Aorta (tissue), 5 donors: ENCODE results near the gene RCSD1. TPM values are rescaled to one million over a fixed set of nuclear protein-coding genes. Genes with fewer than 3 reads are reported as not detected.
"Not testable (repeated sequence)": the region's sequence is repeated elsewhere in the genome, so short reads cannot be mapped to it uniquely, and the experiment has no call there.

Experiments used
- ATAC-seq: fragments of 200-7000 bp; cut with Tn5 transposase; one replicate; pipeline ENCODE4 v1.9.1; 2022; ENCODE audit warnings: moderate library complexity; ENCODE audit not compliant: low FRiP score
- DNase-seq, 2 donors: peaks; one replicate each; pipeline ENCODE4 v3.0.0-alpha.2; 2020
- H3K27ac ChIP-seq, 2 donors: one replicate each; pipeline ENCODE4 v1.5.1; 2013; ENCODE audit warnings: low read length in 2 of 2, mild to moderate bottlenecking in 2 of 2, moderate library complexity in 2 of 2, control low read depth in 1 of 2, inconsistent platforms in 1 of 2, low read depth in 1 of 2
- H3K27me3 ChIP-seq, 2 donors: one replicate each; pipeline ENCODE4 v1.6.1; 2013; ENCODE audit warnings: control low read depth in 1 of 2, low read length in 1 of 2, mild to moderate bottlenecking in 1 of 2, moderate library complexity in 1 of 2; ENCODE audit not compliant: insufficient read depth in 2 of 2, control insufficient read depth in 1 of 2
- H3K36me3 ChIP-seq, 2 donors: one replicate each; pipeline ENCODE4 v1.6.1; 2013; ENCODE audit warnings: control low read depth in 1 of 2, low read length in 1 of 2, mild to moderate bottlenecking in 1 of 2; ENCODE audit not compliant: insufficient read depth in 2 of 2, control insufficient read depth in 1 of 2
- H3K4me1 ChIP-seq, 2 donors: one replicate each; pipeline ENCODE4 v1.6.1; 2013; ENCODE audit warnings: low read length in 2 of 2, control low read depth in 1 of 2, mild to moderate bottlenecking in 1 of 2, moderate library complexity in 1 of 2; ENCODE audit not compliant: insufficient read depth in 2 of 2, control insufficient read depth in 1 of 2
- H3K4me3 ChIP-seq, 2 donors: one replicate each; pipeline ENCODE4 v1.5.1; 2013; ENCODE audit warnings: low read length in 2 of 2, control low read depth in 1 of 2, mild to moderate bottlenecking in 1 of 2
- H3K9me3 ChIP-seq: one replicate; pipeline ENCODE4 v1.6.1; 2013; ENCODE audit warnings: mild to moderate bottlenecking, low read length; ENCODE audit not compliant: control insufficient read depth
- WGBS, 2 donors: extraction: QIAGEN DNeasy Blood & Tissue Kit; methylation state at CpG; one replicate each; pipeline ENCODE4 v1.1.7; 2013; 5-methylcytosine and 5-hydroxymethylcytosine counted together
- intact Hi-C, 2 donors: fragments of 100-400 bp; cut with DNase I; formaldehyde crosslinking; loops; one replicate each; pipeline versions ENCODE4 v1.14.2 to v1.15.0; 2022
- polyA plus RNA-seq, 2 donors: library from polyadenylated mRNA; stranded (reverse); fragments of 200-250 nt; gene quantifications; one replicate each; pipeline ENCODE4 v1.2.3, GENCODE V29; 2013
- total RNA-seq, 2 donors: library from RNA; stranded (reverse); fragmentation: NEBNext Ultra II Directional; extraction: Animal tissue kit (Norgen Biotek cat#: 25700); gene quantifications; one replicate each; pipeline ENCODE4 v1.2.1, GENCODE V29; 2021
- donor health status: healthy with polysubstance abuse.
- donor health status: Bipolar disorder and iron deficiency.
- donor health status: DM: no; HTN: no; CAD: no.
- donor health status: DM: no; HTN: no; CAD: no.
- donor health status: DM: yes; HTN: yes; CAD: no.

The RCSD1 gene
- total and polyA plus RNA-seq, 4 donors: 8.7 to 17.9 (median 10.5) TPM

DNA sequence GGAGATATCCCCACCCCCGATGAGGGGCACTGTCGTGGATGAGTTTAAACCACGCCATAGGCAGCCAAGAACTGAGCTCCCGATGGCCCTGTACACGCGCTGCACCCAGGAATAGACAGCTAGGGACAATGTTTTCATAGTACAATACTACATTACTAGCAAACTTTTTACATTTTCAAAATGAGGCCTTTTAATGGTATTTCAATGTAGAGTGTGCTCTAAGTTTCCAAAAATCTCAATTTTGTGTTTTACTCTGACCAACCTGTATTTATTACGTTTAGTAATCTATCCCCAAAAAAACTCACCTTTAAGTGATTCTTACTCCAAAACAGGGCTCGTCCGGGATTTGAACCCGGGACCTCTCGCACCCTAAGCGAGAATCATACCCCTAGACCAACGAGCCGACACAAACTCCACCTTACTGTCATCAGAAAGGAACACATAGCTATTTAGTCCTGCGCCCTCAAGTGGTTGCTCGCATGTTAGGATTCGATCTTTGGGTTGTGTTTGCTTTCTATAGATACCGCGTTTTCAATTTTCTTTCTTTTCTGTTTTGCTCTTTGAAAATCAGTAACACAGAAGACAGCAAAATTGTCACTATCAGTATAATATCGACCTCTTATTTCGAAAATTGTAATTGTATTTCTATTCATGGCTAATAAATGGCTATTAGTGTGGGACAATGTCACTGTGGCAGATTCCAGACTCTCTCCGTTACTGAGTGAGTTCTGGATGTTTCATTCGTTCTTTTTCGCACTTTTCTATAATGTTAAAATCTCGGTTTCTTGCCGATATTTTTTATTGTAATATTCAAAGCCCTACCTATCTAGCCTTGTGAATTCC is 85.3 kb downstream of the RCSD1 start:
- 0% methylated on average over 26 of the region's 26 CpGs for WGBS, 2 donors
- Histone ChIP-seq H3K4me3 (peak overlapping the region; percentile 59 to 92), H3K4me1 (no peaks in the 10 kb centered on the region), H3K27ac (peak overlapping the region in 1 of 2 donors; percentile 55), H3K36me3 (no peaks in the 10 kb centered on the region), H3K9me3 (no peaks in the 10 kb centered on the region), H3K27me3 (no peaks in the 10 kb centered on the region)
- DNase-seq (peak; percentile 85 to 91), ATAC-seq (peak; percentile 90)
- intact Hi-C loops: loop anchor here (5.0 to 10.0 kb wide), 3 partner anchors 219 to 369 kb away; partner anchors contain the start of genes DCAF6 (in 2 of the 2) and MPC2 (in 2 of the 2)

DNA sequence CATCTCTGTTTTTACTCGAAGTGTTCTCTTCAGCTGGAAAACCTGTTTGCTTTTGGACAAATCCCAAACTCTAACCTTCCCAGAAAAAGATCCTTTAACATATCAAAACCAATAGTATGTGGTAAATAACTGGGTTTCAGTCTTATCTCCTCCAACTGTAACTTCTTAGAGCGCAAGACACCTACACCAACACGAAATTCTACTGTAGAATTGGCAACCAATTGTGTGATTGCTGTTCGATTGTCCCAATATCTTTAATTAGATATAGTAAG is 85.9 kb downstream of the RCSD1 start:
- DNase-seq (no peak), ATAC-seq (no peak)
- no peak overlapping the region for H3K27ac ChIP-seq
- H3K36me3 ChIP-seq: no peaks in the 10 kb centered on the region
- H3K4me3 ChIP-seq: peak overlapping the region; percentile 59 to 92
- H3K27me3 ChIP-seq: no peaks in the 10 kb centered on the region
- WGBS, 2 donors: 2 to 3% methylated on average over 4 of the region's 4 CpGs
- no peaks in the 10 kb centered on the region for H3K9me3 ChIP-seq
- intact Hi-C loops: loop anchor here (5.0 to 10.0 kb wide), 3 partner anchors 219 to 369 kb away; partner anchors contain the start of genes DCAF6 (in 2 of the 2) and MPC2 (in 2 of the 2)
- H3K4me1 ChIP-seq: no peaks in the 10 kb centered on the region

DNA sequence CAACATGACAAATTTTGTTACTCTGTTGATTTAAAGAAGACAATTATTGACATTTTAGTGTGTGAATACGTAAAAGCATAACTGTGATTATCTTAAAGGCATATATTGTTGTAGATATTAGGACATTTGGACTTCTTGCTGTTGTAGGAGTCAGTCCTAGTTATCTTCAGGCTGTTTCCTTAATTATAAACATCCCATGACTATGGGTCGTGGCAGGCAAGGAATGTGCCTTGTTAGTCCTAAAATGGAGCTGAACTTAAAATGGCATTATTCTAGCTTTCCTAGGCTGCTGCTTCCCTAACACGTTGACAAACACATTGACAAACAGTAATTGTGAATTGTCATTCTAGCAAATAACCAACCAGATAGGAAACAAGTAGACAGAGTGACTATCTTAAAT is 87.3 kb downstream of the RCSD1 start:
- Histone ChIP-seq H3K36me3 (no peaks in the 10 kb centered on the region), H3K27ac (no peak overlapping the region), H3K9me3 (no peaks in the 10 kb centered on the region), H3K4me1 (no peaks in the 10 kb centered on the region), H3K27me3 (no peaks in the 10 kb centered on the region), H3K4me3 (no peak overlapping the region)
- DNase-seq: no peak
- 62 to 63% methylated on average over 3 of the region's 3 CpGs for WGBS, 2 donors
- no peak for ATAC-seq
- intact Hi-C loops: loop anchor here (5.0 to 10.0 kb wide), 3 partner anchors 217 to 367 kb away; partner anchors contain the start of genes DCAF6 (in 2 of the 2) and MPC2 (in 2 of the 2)

DNA sequence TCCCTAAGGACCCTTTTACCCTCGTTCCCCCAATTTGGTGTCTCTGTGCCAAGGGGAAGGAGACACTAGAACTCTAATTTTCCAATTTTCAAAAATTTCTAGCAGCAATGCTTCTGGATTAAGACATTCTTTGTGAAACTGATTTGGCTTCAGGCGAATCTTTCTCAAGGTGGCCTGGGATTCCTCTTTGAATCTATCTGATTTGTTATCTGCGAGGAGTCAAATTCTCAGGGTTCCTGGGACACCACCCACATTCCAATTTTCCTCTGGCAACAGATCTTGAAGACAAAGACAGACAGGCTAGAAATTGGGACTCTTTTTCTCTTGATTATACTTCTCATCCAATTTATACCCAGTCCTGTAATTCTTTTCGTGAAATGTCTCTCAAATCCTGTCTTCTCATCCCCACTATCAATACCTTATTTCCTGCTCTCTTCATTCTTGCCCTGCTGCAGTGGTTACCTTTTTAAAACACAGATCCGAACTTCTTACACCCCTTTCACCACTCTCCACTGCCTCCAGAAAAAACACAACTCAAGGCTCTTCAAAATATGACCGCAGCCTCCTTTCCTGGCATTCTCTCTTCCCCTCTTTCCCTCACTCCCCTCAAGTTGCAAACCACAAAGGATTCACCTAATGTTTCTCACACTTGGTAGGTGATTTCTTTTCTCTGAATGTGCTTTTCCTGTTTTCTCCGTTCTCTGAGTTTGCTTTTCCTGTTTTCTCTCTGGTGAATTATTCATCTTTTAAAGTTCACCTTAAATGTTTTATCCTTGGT is 89.1 kb downstream of the RCSD1 start:
- DNase-seq: no peak
- Histone ChIP-seq H3K27me3 (no peaks in the 10 kb centered on the region), H3K4me3 (no peak overlapping the region), H3K4me1 (peaks cover 2 to 5% of the 10 kb centered on the region in 2 donors), H3K9me3 (no peaks in the 10 kb centered on the region), H3K27ac (no peak overlapping the region), H3K36me3 (no peaks in the 10 kb centered on the region)
- intact Hi-C loops: loop anchor here (5.0 to 10.0 kb wide), 3 partner anchors 216 to 366 kb away; partner anchors contain the start of genes DCAF6 (in 2 of the 2) and MPC2 (in 2 of the 2)
- WGBS, 2 donors: 90 to 93% methylated on average over 7 of the region's 7 CpGs
- ATAC-seq: no peak

DNA sequence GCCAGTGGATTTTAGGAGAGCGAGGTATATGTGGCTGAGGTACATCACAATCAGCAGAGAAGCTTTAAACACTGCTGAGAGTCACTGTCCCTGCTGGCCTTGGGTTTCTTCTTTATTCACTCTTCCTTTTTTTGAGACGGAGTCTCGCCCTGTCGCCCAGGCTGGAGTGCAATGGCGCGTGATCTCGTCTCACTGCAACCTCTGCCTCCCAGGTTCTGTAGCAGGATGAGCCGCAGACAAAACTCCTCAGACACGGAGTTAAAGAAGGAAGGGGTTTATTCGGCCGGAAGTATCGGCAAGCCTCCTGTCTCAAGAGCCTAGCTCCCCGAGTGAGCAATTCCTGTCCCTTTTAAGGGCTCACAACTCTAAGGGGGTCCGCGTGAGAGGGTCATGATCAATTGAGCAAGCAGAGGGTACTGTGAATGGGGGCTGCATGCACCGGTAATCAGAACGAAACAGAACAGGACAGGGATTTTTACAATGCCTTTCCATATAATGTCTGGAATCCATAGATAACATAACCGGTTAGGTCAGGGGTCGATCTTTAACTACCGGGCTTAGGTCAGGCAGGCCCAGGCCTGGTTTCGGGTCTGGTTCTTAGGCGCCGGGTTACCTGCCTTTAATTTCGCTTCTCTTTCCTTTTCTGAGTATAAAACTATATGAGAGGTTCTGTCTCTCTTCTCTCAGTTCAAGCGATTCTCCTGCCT is 89.8 kb downstream of the RCSD1 start:
- not testable (repeated sequence) for H3K36me3 ChIP-seq, ATAC-seq, H3K4me3 ChIP-seq, H3K9me3 ChIP-seq, H3K27me3 ChIP-seq, H3K27ac ChIP-seq, DNase-seq
- intact Hi-C loops: loop anchor here (5.0 to 10.0 kb wide), 4 partner anchors 82 to 365 kb away; partner anchors contain the start of genes DCAF6 (in 2 of the 2) and MPC2 (in 2 of the 2)
- peaks cover 4 to 11% of the 10 kb centered on the region in 2 donors for H3K4me1 ChIP-seq
- WGBS, 2 donors: 94 to 95% methylated on average over 25 of the region's 25 CpGs

DNA sequence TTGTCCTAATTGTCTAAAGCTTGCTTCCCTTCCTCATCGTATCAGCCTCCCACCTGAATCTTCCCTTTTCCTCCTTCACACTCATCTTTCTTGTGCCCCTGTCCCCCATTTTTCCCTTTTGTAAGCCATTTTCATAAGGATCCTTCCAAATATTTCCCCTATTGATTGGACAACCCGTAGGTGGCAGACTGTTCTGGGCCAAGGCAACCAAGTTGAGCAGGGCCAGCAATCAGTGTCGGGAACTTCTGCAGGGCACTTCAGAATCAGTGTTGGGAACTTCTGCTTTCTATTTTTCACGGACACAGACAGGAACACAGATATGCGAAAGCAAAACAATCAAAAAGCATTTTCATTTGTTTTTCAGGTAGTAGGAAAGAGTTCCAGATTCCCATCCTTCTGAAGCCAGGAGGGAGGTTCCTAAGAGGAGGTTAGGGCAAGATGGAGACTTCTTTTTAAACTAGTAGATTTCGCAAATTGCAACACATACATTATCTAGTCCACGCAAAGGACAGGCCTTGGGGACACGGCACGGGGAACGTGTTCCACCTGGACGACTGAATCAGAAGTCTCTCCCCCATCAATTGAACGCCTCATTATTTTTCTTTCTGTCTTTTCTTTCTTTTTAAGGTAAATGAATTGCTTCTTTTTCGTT is 91.1 kb downstream of the RCSD1 start:
- intact Hi-C loops: loop anchor here in 1 of 2 donors (5.0 kb wide), 1 partner anchor 81 kb away; no protein-coding TSS in a partner anchor
- peak; percentile 55 for ATAC-seq
- WGBS, 2 donors: 11 to 12% methylated on average over 13 of the region's 13 CpGs
- H3K36me3 ChIP-seq: no peaks in the 10 kb centered on the region
- H3K27me3 ChIP-seq: no peaks in the 10 kb centered on the region
- H3K4me1 ChIP-seq: peaks cover 6 to 12% of the 10 kb centered on the region in 2 donors
- H3K9me3 ChIP-seq: no peaks in the 10 kb centered on the region
- DNase-seq: peak in 1 of 2 donors; percentile 64
- H3K27ac ChIP-seq: peak overlapping the region; percentile 85 to 97
- H3K4me3 ChIP-seq: peak overlapping the region; percentile 31 to 63

DNA sequence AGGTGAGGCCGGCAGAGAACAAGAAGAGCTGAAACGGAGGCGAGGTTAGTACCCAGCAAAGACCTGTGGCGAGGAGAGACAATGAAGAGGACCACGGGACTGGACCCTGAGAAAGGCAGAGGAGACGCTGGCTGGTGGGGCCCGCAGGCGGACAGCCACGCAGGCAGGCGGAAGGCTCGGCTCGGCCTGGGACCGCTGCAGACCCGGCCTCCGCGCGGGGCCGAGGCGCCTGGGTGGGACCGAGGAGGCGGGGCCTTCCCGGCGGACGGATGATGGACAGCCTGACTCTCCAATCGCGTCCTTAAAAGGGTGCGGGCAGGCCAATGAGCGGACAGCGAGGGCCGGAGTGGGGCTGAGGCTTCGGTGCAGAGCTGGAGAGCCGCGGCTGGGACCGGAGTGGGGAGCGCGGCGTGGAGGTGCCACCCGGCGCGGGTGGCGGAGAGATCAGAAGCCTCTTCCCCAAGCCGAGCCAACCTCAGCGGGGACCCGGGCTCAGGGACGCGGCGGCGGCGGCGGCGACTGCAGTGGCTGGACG is 91.7 kb downstream of the RCSD1 start, which contains the start of gene MPZL1:
TSS of gene MPZL1 (plus strand) at position 366 of the 535 bp plus-strand sequence. CDS start 170 bp downstream, outside the sequence.
- intact Hi-C loops: loop anchor here (2.0 to 5.0 kb wide), 2 partner anchors 81 kb away; no protein-coding TSS in a partner anchor
- no peaks in the 10 kb centered on the region for H3K36me3 ChIP-seq
- WGBS, 2 donors: 0% methylated on average over 34 to 52 of the region's 52 CpGs
- no peaks in the 10 kb centered on the region for H3K27me3 ChIP-seq
- peaks cover 7 to 12% of the 10 kb centered on the region in 2 donors for H3K4me1 ChIP-seq
- no peaks in the 10 kb centered on the region for H3K9me3 ChIP-seq
- ATAC-seq (peak; percentile 98), DNase-seq (peak; percentile 97 to 98)
- H3K4me3 ChIP-seq: peak within 1 kb of the TSS; percentile 93 to 96
- H3K27ac ChIP-seq: peak within 1 kb of the TSS; percentile 85 to 97
